Motor neuron (in vitro differentiated cells): ENCODE results near the gene CPB2. TPM values are rescaled to one million over a fixed set of nuclear protein-coding genes. Genes with fewer than 3 reads are reported as not detected.

Experiments used
- ATAC-seq, 8 experiments: fragments of 200-7000 bp; cut with Tn5 transposase; replicated peaks in 6 of 8; 2 replicates each; pipeline ENCODE4 v1.8.0; 2021; ENCODE audit warnings: mild to moderate bottlenecking in 8 of 8, moderate library complexity in 8 of 8
- H3K27ac ChIP-seq, 2 donors: fragments of 250-450 bp; sonication (Bioruptor Pico); 2 replicates each; pipeline ENCODE4 v1.9.0; 2021; ENCODE audit warnings: antibody characterized with exemption in 2 of 2, mild to moderate bottlenecking in 2 of 2, moderate library complexity in 1 of 2
- H3K4me1 ChIP-seq, 2 donors: fragments of 250-450 bp; sonication (Bioruptor Pico); replicated peaks in 1 of 2; 2 replicates each; pipeline ENCODE4 v1.6.1; 2021; ENCODE audit warnings: antibody characterized with exemption in 2 of 2, mild to moderate bottlenecking in 2 of 2, moderate library complexity in 1 of 2
- H3K4me3 ChIP-seq, 5 donors: fragments of 250-450 bp; sonication (Bioruptor Pico); 2 replicates each; pipeline ENCODE4 v1.9.0; 2021; ENCODE audit warnings: antibody characterized with exemption in 5 of 5, mild to moderate bottlenecking in 5 of 5, moderate library complexity in 4 of 5
- WGBS, 10 experiments: fragments of 450-650 bp; shearing (Covaris generic); methylation state at CpG; one replicate each; pipeline ENCODE4 v1.0.0; 2022; 5-methylcytosine and 5-hydroxymethylcytosine counted together
- in situ Hi-C, 9 experiments: fragments of 400-800 bp; cut with MboI; loops; one replicate each; pipeline ENCODE4 v1.15.0; 2021; ENCODE audit warnings: low sequenced_read_pairs in 9 of 9, low pct_unique_long_range_greater_than_20kb in 2 of 9; ENCODE audit not compliant: unreplicated experiment in 9 of 9
- total RNA-seq, 8 experiments: library from RNA; unstranded; fragments of 300-600 nt; gene quantifications; 2 replicates each; pipeline versions ENCODE4 v1.2.3 to v1.2.4, GENCODE V29; 2022

CPB2 gene
- total RNA-seq, 8 experiments from 2014 or later = 0.11 to 0.54 (median 0.24) TPM; not detected in 1

DNA sequence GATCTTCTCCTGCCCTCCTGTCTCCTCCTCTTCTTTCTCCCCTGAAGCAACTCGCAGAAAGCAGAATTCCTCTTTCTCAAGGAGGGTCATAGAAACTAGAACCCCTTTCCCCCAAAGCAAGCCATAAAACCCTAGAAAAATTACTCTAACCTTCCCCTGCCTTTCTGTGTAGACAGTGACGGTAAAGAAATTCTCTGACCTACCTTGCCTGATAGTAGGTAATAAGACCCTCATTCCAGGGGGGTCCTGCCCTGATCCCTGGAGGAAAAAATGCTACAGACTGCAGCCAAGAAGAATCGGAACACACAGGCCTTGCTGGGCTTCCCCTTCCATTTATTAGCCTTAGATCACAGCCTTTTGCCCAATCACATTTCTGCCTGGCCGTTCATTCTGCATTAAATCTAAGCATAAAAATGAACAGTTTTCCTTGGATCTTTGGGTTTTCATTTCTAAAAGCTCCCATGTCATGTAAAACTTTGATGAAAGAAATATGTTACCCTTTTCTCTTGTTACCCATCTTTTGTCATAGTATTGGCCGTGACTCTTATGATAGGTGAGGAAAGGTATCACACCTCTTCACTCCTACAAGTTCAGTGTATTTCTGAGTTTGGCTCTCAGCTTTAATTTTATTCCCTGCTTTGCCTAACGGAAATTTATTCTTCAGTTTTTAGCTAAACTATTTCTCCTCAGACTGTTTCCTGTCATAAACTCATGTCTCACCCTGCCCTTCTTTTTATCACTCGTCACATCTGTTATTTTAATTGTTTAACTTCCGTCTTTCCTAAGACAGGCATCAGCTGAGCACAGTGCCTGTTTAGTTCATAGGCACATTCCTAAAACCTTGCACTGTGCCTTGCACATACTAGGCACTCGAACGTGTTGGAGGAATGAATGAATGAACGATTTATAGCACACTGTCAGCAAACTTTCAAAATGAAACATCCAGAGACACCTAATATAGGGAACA is 20.4 kb upstream of the CPB2 start:
- in situ Hi-C loops = no loop called here
- no peaks in the 10 kb centered on the region for H3K4me1 ChIP-seq
- no peak overlapping the region for H3K27ac ChIP-seq
- 16 to 96% (median 89%) methylated on average over 2 to 10 of the region's 11 CpGs for WGBS, 10 experiments
- ATAC-seq = peak in 2 of 8 experiments; percentile 70 to 82
- no peak overlapping the region for H3K4me3 ChIP-seq

DNA sequence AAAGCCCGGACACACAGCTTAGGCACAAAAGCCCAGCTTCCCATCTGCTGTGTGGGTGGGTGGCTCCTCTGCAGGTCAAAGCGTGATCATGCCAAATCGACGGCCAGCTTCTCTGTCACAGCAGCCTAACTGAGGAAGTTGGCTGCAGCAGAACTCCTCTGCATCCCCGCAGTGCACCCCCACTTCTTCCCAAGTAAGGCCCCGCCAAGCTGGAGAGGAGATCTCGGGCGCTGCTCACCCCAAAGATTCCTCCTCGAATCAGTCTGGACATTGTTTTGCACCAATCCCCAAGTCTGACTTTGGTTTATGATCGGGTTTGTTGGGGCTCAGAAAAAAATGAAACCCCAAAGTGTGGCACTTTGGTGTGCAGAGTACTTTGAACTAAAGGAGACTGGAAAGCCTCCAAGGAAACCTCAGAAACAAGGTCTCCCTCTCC is 19.7 kb upstream of the CPB2 start:
- H3K27ac ChIP-seq = no peak overlapping the region
- in situ Hi-C loops = no loop called here
- no peak overlapping the region for H3K4me3 ChIP-seq
- ATAC-seq = no peak
- no peaks in the 10 kb centered on the region for H3K4me1 ChIP-seq
- 71 to 100% (median 92%) methylated on average over 1 to 9 of the region's 10 CpGs; no CpG with 5 or more reads in 3 of the 10 experiments for WGBS, 10 experiments

DNA sequence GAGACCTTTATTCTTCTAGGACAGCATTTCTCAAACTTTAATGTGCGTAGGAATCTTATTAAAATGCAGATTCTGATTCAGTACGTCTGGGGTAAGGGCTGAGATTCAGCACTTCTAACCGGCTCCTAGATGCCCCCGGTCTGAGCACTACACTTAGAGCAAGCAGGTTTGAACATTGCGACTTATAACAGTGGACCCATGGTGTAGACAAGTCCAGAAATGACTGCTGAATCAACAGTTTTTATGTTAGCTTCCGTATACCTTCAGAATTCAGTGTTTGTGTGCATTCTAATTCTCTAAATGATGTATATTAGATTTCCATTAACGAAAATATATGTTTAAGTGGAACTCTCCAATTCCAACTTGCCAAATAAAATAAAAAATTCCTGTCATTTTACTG is 17.5 kb upstream of the CPB2 start:
- in situ Hi-C loops = no loop called here
- no peak for ATAC-seq
- no peaks in the 10 kb centered on the region for H3K4me1 ChIP-seq
- H3K4me3 ChIP-seq = no peak overlapping the region
- WGBS, 10 experiments = 42 to 96% (median 86%) methylated on average over 2 to 7 of the region's 7 CpGs; no CpG with 5 or more reads in 1 of the 10 experiments
- H3K27ac ChIP-seq = no peak overlapping the region

DNA sequence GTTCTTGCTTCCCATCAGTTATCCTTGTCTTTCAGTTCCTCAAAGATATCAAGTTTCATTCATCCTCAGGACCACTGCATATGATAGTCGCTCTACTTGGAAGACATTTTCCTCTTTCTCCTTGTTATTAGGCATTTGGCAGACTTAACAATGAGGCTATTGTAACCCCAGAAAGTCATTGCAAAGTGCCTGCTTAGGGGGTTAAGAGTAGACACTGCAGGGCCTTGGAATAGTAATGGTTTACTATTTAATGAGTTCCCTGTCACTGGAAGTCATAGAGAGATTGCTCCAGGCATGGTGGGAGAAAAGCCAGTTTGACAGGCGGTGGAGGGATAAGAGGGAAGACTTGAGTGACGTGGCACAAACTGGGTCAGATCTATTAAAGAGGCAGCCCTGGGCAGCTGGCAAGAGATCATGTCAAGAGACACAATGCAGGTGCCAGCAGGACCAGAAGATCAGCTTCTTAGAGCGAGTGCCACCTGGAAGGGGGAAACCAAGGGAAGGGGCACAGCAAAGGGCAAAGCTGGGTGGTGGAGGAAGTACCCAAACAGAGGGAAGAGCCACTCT is 16.8 kb upstream of the CPB2 start:
- no peak for ATAC-seq
- no peak overlapping the region for H3K4me3 ChIP-seq
- in situ Hi-C loops = no loop called here
- no peaks in the 10 kb centered on the region for H3K4me1 ChIP-seq
- no peak overlapping the region for H3K27ac ChIP-seq
- WGBS, 10 experiments = 10 to 83% (median 63%) methylated on average over 1 to 4 of the region's 4 CpGs; no CpG with 5 or more reads in 1 of the 10 experiments

DNA sequence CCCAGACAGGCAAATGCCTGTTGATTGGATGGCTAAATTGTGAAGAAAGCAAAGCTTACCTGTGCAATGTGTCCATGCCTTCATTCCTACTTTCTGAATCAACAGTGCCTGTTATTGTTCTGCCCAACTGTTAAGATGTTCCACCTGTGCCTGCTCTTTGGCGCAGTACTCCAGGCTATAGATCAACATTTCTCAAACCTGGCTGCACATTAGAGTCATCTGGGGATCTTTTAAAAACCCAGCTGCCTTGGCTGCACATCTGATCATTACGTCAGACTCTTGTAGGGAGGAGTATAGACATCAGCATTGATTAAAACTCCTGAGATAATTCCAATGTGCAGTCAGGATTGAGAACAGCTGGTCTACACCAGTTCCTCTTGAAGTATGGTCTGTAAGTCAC is 16.2 kb upstream of the CPB2 start:
- H3K4me3 ChIP-seq = no peak overlapping the region
- WGBS, 10 experiments = 0 to 100% (median 100%) methylated on average over 1 to 2 of the region's 2 CpGs; no CpG with 5 or more reads in 1 of the 10 experiments

GRCh38 chr13:46119883-46120614 is 15.2 kb upstream of the CPB2 start:
- Histone ChIP-seq H3K4me1 (no peaks in the 10 kb centered on the region), H3K4me3 (no peak overlapping the region), H3K27ac (no peak overlapping the region)
- in situ Hi-C loops = no loop called here
- WGBS, 10 experiments = 32 to 100% (median 64%) methylated on average over 1 to 5 of the region's 6 CpGs
- peak in 4 of 8 experiments; percentile 47 to 71 (median 60) for ATAC-seq

More for the DNA sequence above, 16.2 kb upstream of the CPB2 start:
- in situ Hi-C loops = no loop called here
- ATAC-seq = no peak
- Histone ChIP-seq H3K4me1 (no peaks in the 10 kb centered on the region), H3K27ac (no peak overlapping the region)

- H3K27ac ChIP-seq = no peak overlapping the region
- no peak overlapping the region for H3K4me3 ChIP-seq
- WGBS, 10 experiments = 40 to 100% (median 82%) methylated on average over 1 to 3 of the region's 4 CpGs; no CpG with 5 or more reads in 2 of the 10 experiments
- no peaks in the 10 kb centered on the region for H3K4me1 ChIP-seq
- in situ Hi-C loops = no loop called here
- no peak for ATAC-seq
Measured at GRCh38 chr13:46116653-46117502, 12.0 kb upstream of the CPB2 start.

DNA sequence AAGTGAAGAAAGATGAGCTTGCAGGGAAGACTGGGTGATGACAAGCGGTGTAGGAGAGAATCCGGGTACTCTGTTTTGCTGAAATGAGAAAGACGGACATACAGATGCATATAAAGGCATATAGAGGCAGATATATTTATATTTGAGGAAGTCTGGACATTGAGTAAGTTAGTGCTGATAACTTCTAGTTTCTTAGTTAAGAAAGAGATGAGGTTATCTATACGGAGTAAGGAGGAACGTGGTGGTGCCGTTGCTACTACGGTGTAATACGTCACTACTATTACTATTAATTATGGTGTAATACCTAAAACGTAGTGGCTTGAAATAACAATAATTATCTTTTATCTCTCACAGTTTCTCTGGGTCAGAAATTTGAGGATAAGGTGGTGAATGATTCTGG is 9.8 kb upstream of the CPB2 start:
- no peak overlapping the region for H3K4me3 ChIP-seq
- 77 to 98% (median 91%) methylated on average over 5 to 9 of the region's 9 CpGs; no CpG with 5 or more reads in 1 of the 10 experiments for WGBS, 10 experiments
- no peaks in the 10 kb centered on the region for H3K4me1 ChIP-seq
- no peak overlapping the region for H3K27ac ChIP-seq
- in situ Hi-C loops = no loop called here
- ATAC-seq = no peak

GRCh38 chr13:46113596-46113995 is 8.8 kb upstream of the CPB2 start:
- 93 to 100% (median 94%) methylated on average over 2 of the region's 2 CpGs; no CpG with 5 or more reads in 5 of the 10 experiments for WGBS, 10 experiments
- Histone ChIP-seq H3K27ac (no peak overlapping the region), H3K4me3 (no peak overlapping the region), H3K4me1 (no peaks in the 10 kb centered on the region)
- peak in 6 of 8 experiments; percentile 50 to 100 (median 92) for ATAC-seq
- in situ Hi-C loops = no loop called here

DNA sequence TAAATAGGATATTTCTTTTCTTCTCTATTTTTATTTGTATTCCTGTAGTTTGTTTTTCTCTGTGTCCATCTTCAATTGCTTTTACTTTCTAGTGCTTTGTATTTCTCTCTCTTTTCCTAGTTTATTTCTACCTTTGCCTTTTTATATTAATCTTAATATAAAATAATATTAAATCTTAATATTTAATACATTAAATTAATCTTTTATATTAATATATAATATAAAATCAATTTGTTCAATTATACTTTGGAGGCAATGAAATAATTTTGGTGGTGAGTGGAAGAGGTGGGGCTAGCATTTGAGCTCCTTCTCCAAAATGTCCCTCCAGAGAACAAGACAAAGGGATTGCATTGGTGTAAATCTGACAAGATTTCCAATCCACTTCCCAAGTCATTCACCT is 6.3 kb upstream of the CPB2 start:
- ATAC-seq = no peak
- Histone ChIP-seq H3K4me3 (no peak overlapping the region), H3K4me1 (no peaks in the 10 kb centered on the region), H3K27ac (no peak overlapping the region)
- in situ Hi-C loops = no loop called here

- no peak overlapping the region for H3K4me3 ChIP-seq
- ATAC-seq = no peak
- in situ Hi-C loops = no loop called here
- H3K27ac ChIP-seq = no peak overlapping the region
- 17 to 63% (median 37%) methylated on average over 1 to 4 of the region's 4 CpGs; no CpG with 5 or more reads in 4 of the 10 experiments for WGBS, 10 experiments
- H3K4me1 ChIP-seq = no peaks in the 10 kb centered on the region
Measured at GRCh38 chr13:46109451-46109850, 4.6 kb upstream of the CPB2 start.

DNA sequence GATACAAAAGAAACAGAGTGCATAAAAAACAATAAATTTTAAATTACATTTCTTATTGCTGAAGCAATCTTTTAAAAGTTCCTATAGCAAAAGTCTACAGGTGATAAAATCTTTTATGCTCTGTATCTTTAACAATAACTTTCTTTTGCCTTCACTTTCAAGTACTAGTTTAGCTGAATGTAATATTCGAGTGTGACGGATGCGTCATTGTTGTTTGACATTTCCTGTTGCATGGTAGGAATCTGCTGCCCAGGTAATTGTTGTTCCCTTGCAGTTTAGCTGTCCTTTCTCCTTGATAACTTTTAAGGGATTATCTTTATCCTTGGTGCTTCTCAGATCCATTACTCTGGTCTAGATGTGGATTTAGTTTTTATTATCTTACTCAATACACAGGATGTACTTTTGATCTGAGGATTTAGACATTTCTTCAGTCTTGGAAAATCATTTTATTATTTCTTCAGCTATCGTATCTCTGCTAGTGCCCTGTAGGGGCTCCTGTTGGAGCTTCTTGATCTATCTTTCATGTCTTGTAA is 2.1 kb upstream of the CPB2 start:
- 54 to 97% (median 80%) methylated on average over 3 to 4 of the region's 4 CpGs for WGBS, 10 experiments
- no peak overlapping the region for H3K4me3 ChIP-seq
- no peak overlapping the region for H3K27ac ChIP-seq
- H3K4me1 ChIP-seq = peaks cover 0 to 3% of the 10 kb centered on the region in 2 donors
- in situ Hi-C loops = no loop called here
- ATAC-seq = no peak
